Measurements from ENCODE around the gene SORCS2.
"Not testable (repeated sequence)": the region's sequence is repeated elsewhere in the genome, so short reads cannot be mapped to it uniquely, and the experiment has no call there.

SORCS2 gene

GRCh38 chr4:7441201-7441600 lies 248.9 kb downstream of the SORCS2 start:
- Mint-ChIP-seq H3K9me3 (no peaks in the 10 kb centered on the region), H3K4me1 (ENCODE audit: low read depth in 2 of 2) (no peaks in the 10 kb centered on the region), H3K27me3 (peaks cover 46% of the 10 kb centered on the region in 2 donors), H3K36me3 (ENCODE audit: insufficient read depth) (no peaks in the 10 kb centered on the region), H3K4me3 (no peak overlapping the region), H3K27ac (no peak overlapping the region)
- ATAC-seq (replicated peaks) = no peak
- no peak for DNase-seq

GRCh38 chr4:7442574-7443162 lies 250.3 kb downstream of the SORCS2 start:
- Mint-ChIP-seq H3K4me3 (no peak overlapping the region), H3K9me3 (no peaks in the 10 kb centered on the region)

GRCh38 chr4:7444314-7444713 lies 252.0 kb downstream of the SORCS2 start:
- Mint-ChIP-seq H3K4me3 (no peak overlapping the region), H3K4me1 (ENCODE audit: low read depth in 2 of 2) (no peaks in the 10 kb centered on the region), H3K27ac (no peak overlapping the region), H3K27me3 (peaks cover 44 to 46% of the 10 kb centered on the region in 2 donors), H3K9me3 (no peaks in the 10 kb centered on the region), H3K36me3 (ENCODE audit: insufficient read depth) (no peaks in the 10 kb centered on the region)
- ATAC-seq (replicated peaks) (no peak), DNase-seq (no peak)

More at GRCh38 chr4:7442574-7443162, 250.3 kb downstream of the SORCS2 start:
- H3K27ac Mint-ChIP-seq = no peak overlapping the region
- ATAC-seq (replicated peaks) (no peak), DNase-seq (no peak)
- peaks cover 46% of the 10 kb centered on the region in 2 donors for H3K27me3 Mint-ChIP-seq
- H3K36me3 Mint-ChIP-seq (ENCODE audit: insufficient read depth) = no peaks in the 10 kb centered on the region
- H3K4me1 Mint-ChIP-seq (ENCODE audit: low read depth in 2 of 2) = no peaks in the 10 kb centered on the region

- H3K36me3 Mint-ChIP-seq (ENCODE audit: insufficient read depth) = no peaks in the 10 kb centered on the region
- DNase-seq = no peak
- peaks cover 40 to 46% of the 10 kb centered on the region in 2 donors for H3K27me3 Mint-ChIP-seq
- no peak for ATAC-seq (replicated peaks)
- H3K9me3 Mint-ChIP-seq = no peaks in the 10 kb centered on the region
- no peak overlapping the region for H3K4me3 Mint-ChIP-seq
- H3K27ac Mint-ChIP-seq = no peak overlapping the region
- H3K4me1 Mint-ChIP-seq (ENCODE audit: low read depth in 2 of 2) = no peaks in the 10 kb centered on the region
Measured at GRCh38 chr4:7444731-7445130, 252.4 kb downstream of the SORCS2 start.

GRCh38 chr4:7447236-7447635 lies 254.9 kb downstream of the SORCS2 start:
- H3K36me3 Mint-ChIP-seq (ENCODE audit: insufficient read depth) = no peaks in the 10 kb centered on the region
- peaks cover 25 to 30% of the 10 kb centered on the region in 2 donors for H3K27me3 Mint-ChIP-seq
- H3K27ac Mint-ChIP-seq = no peak overlapping the region
- no peaks in the 10 kb centered on the region for H3K4me1 Mint-ChIP-seq (ENCODE audit: low read depth in 2 of 2)
- no peak overlapping the region for H3K4me3 Mint-ChIP-seq
- no peak for DNase-seq
- no peaks in the 10 kb centered on the region for H3K9me3 Mint-ChIP-seq
- ATAC-seq (replicated peaks) = no peak

- no peaks in the 10 kb centered on the region for H3K9me3 Mint-ChIP-seq
- H3K27ac Mint-ChIP-seq = peak overlapping the region; percentile 49 to 85
- no peaks in the 10 kb centered on the region for H3K36me3 Mint-ChIP-seq (ENCODE audit: insufficient read depth)
- DNase-seq (no peak), ATAC-seq (replicated peaks) (no peak)
- H3K27me3 Mint-ChIP-seq = peaks cover 21 to 26% of the 10 kb centered on the region in 2 donors
- no peak overlapping the region for H3K4me3 Mint-ChIP-seq
- H3K4me1 Mint-ChIP-seq (ENCODE audit: low read depth in 2 of 2) = no peaks in the 10 kb centered on the region
Measured at GRCh38 chr4:7448036-7448435, 255.7 kb downstream of the SORCS2 start.

- Mint-ChIP-seq H3K4me3 (no peak overlapping the region), H3K9me3 (no peaks in the 10 kb centered on the region), H3K4me1 (ENCODE audit: low read depth in 2 of 2) (no peaks in the 10 kb centered on the region), H3K27me3 (no peaks in the 10 kb centered on the region), H3K27ac (no peak overlapping the region), H3K36me3 (ENCODE audit: insufficient read depth) (no peaks in the 10 kb centered on the region)
- no peak for DNase-seq
- no peak for ATAC-seq (replicated peaks)
Measured at GRCh38 chr4:7450775-7451433, 258.6 kb downstream of the SORCS2 start.

- no peaks in the 10 kb centered on the region for H3K4me1 Mint-ChIP-seq (ENCODE audit: low read depth in 2 of 2)
- H3K27me3 Mint-ChIP-seq = no peaks in the 10 kb centered on the region
- H3K36me3 Mint-ChIP-seq (ENCODE audit: insufficient read depth) = no peaks in the 10 kb centered on the region
- H3K27ac Mint-ChIP-seq = no peak overlapping the region
- no peak for ATAC-seq (replicated peaks)
- no peaks in the 10 kb centered on the region for H3K9me3 Mint-ChIP-seq
- no peak for DNase-seq
- no peak overlapping the region for H3K4me3 Mint-ChIP-seq
Measured at GRCh38 chr4:7451434-7451789, 259.1 kb downstream of the SORCS2 start.

- H3K27ac Mint-ChIP-seq = no peak overlapping the region
Measured at GRCh38 chr4:7451800-7452199, 259.5 kb downstream of the SORCS2 start.

GRCh38 chr4:7452802-7453201 lies 260.5 kb downstream of the SORCS2 start:
- H3K36me3 Mint-ChIP-seq (ENCODE audit: insufficient read depth); H3K27me3 Mint-ChIP-seq; H3K27ac Mint-ChIP-seq; ATAC-seq (replicated peaks); H3K9me3 Mint-ChIP-seq; H3K4me1 Mint-ChIP-seq (ENCODE audit: low read depth in 2 of 2); H3K4me3 Mint-ChIP-seq; DNase-seq: not testable (repeated sequence)

More at GRCh38 chr4:7451800-7452199, 259.5 kb downstream of the SORCS2 start:
- no peak overlapping the region for H3K4me3 Mint-ChIP-seq
- no peaks in the 10 kb centered on the region for H3K36me3 Mint-ChIP-seq (ENCODE audit: insufficient read depth)
- DNase-seq (no peak), ATAC-seq (replicated peaks) (no peak)
- no peaks in the 10 kb centered on the region for H3K27me3 Mint-ChIP-seq
- no peaks in the 10 kb centered on the region for H3K4me1 Mint-ChIP-seq (ENCODE audit: low read depth in 2 of 2)
- H3K9me3 Mint-ChIP-seq = no peaks in the 10 kb centered on the region

GRCh38 chr4:7457201-7458065 lies 265.1 kb downstream of the SORCS2 start:
- no peaks in the 10 kb centered on the region for H3K9me3 Mint-ChIP-seq
- H3K4me1 Mint-ChIP-seq (ENCODE audit: low read depth in 2 of 2) = peaks cover 0 to 2% of the 10 kb centered on the region in 2 donors
- H3K27me3 Mint-ChIP-seq = peaks cover 24 to 36% of the 10 kb centered on the region in 2 donors
- H3K36me3 Mint-ChIP-seq (ENCODE audit: insufficient read depth) = no peaks in the 10 kb centered on the region
- DNase-seq = no peak
- no peak overlapping the region for H3K27ac Mint-ChIP-seq
- ATAC-seq (replicated peaks) = no peak
- no peak overlapping the region for H3K4me3 Mint-ChIP-seq

- Mint-ChIP-seq H3K4me1 (ENCODE audit: low read depth in 2 of 2) (peaks cover 0 to 2% of the 10 kb centered on the region in 2 donors), H3K27me3 (peaks cover 24 to 39% of the 10 kb centered on the region in 2 donors), H3K4me3 (no peak overlapping the region), H3K36me3 (ENCODE audit: insufficient read depth) (no peaks in the 10 kb centered on the region), H3K27ac (no peak overlapping the region), H3K9me3 (no peaks in the 10 kb centered on the region)
- DNase-seq = no peak
- no peak for ATAC-seq (replicated peaks)
Measured at GRCh38 chr4:7458066-7458425, 265.7 kb downstream of the SORCS2 start.

GRCh38 chr4:7458477-7458876 lies 266.1 kb downstream of the SORCS2 start:
- no peak overlapping the region for H3K27ac Mint-ChIP-seq
- ATAC-seq (replicated peaks) (no peak), DNase-seq (no peak)
- no peak overlapping the region for H3K4me3 Mint-ChIP-seq
- no peaks in the 10 kb centered on the region for H3K36me3 Mint-ChIP-seq (ENCODE audit: insufficient read depth)
- peaks cover 24 to 39% of the 10 kb centered on the region in 2 donors for H3K27me3 Mint-ChIP-seq
- no peaks in the 10 kb centered on the region for H3K9me3 Mint-ChIP-seq
- H3K4me1 Mint-ChIP-seq (ENCODE audit: low read depth in 2 of 2) = peaks cover 0 to 2% of the 10 kb centered on the region in 2 donors

GRCh38 chr4:7459471-7459870 lies 267.1 kb downstream of the SORCS2 start:
- H3K4me1 Mint-ChIP-seq (ENCODE audit: low read depth in 2 of 2) = peaks cover 0 to 2% of the 10 kb centered on the region in 2 donors
- H3K9me3 Mint-ChIP-seq = no peaks in the 10 kb centered on the region
- no peak overlapping the region for H3K27ac Mint-ChIP-seq
- H3K27me3 Mint-ChIP-seq = peaks cover 24 to 46% of the 10 kb centered on the region in 2 donors
- DNase-seq = no peak
- H3K36me3 Mint-ChIP-seq (ENCODE audit: insufficient read depth) = no peaks in the 10 kb centered on the region
- no peak for ATAC-seq (replicated peaks)
- H3K4me3 Mint-ChIP-seq = no peak overlapping the region
